ENCODE results near the gene C14orf180.

- TF ChIP-seq CTCF (conservative IDR thresholded peaks at IDR 0.05) = no peak
- no peak for TF ChIP-seq ZFX (IDR thresholded peaks at IDR 0.05)
Observed at GRCh38 chr14:104583424-104584306, 4.1 kb downstream of the C14orf180 start.
